NCI-H345 treated with DMSO at 0.1 percent for 48 hours (cell line): Measurements from ENCODE around the gene LMO1.
A peak's percentile ranks its signal among the peaks of the same experiment; 100 is the strongest.

Experiments
- DNase-seq: peaks from one replicate; lab custom pipeline; 2025; ENCODE audit not compliant: unreplicated experiment; lab: John Stamatoyannopoulos, UW

The LMO1 gene

GRCh38 chr11:8288824-8289491, 25.3 kb upstream of the LMO1 start:
- DNase-seq = no peak

- DNase-seq = no peak
Observed at GRCh38 chr11:8288166-8288772, 24.6 kb upstream of the LMO1 start.

GRCh38 chr11:8287703-8288102, 24.0 kb upstream of the LMO1 start:
- no peak for DNase-seq

- no peak for DNase-seq
Observed at GRCh38 chr11:8287297-8287696, 23.6 kb upstream of the LMO1 start.

- no peak for DNase-seq
Observed at GRCh38 chr11:8286886-8287285, 23.2 kb upstream of the LMO1 start.

GRCh38 chr11:8285796-8286195, 22.1 kb upstream of the LMO1 start:
- no peak for DNase-seq

GRCh38 chr11:8285228-8285627, 21.6 kb upstream of the LMO1 start:
- no peak for DNase-seq

- DNase-seq = peak; percentile 2
Observed at GRCh38 chr11:8283465-8284230, 20.0 kb upstream of the LMO1 start.

GRCh38 chr11:8283100-8283464, 19.4 kb upstream of the LMO1 start:
- no peak for DNase-seq

- DNase-seq = no peak
Observed at GRCh38 chr11:8282631-8283030, 19.0 kb upstream of the LMO1 start.

GRCh38 chr11:8281266-8281665, 17.6 kb upstream of the LMO1 start:
- no peak for DNase-seq

- DNase-seq = no peak
Observed at GRCh38 chr11:8277691-8278090, 14.0 kb upstream of the LMO1 start.

GRCh38 chr11:8276528-8276927, 12.8 kb upstream of the LMO1 start:
- no peak for DNase-seq

- no peak for DNase-seq
Observed at GRCh38 chr11:8273287-8273686, 9.6 kb upstream of the LMO1 start.

GRCh38 chr11:8271106-8271886, 7.6 kb upstream of the LMO1 start:
- DNase-seq = no peak

GRCh38 chr11:8269636-8270035, 6.0 kb upstream of the LMO1 start:
- no peak for DNase-seq

GRCh38 chr11:8268530-8269400, 5.1 kb upstream of the LMO1 start:
- no peak for DNase-seq

- DNase-seq = no peak
Observed at GRCh38 chr11:8267831-8268529, 4.3 kb upstream of the LMO1 start.

- DNase-seq = no peak
Observed at GRCh38 chr11:8267280-8267679, 3.6 kb upstream of the LMO1 start.
